Heart left ventricle (tissue), 13 donors: ENCODE data around the gene PALLD.

ENCODE experiments used
- POLR2A ChIP-seq, 2 donors: fragments of 450-650 bp; IDR thresholded peaks; one replicate each; pipeline ENCODE4 v1.6.1; 2017; ENCODE audit warnings: antibody characterized with exemption in 2 of 2, mild to moderate bottlenecking in 2 of 2, moderate library complexity in 2 of 2
- TF ChIP-seq, protein P1 (sequence below), 12 donors: fragments of 200-600 bp; sonication (generic) in 4 of 12; IDR thresholded peaks; one replicate each; pipeline versions ENCODE4 v1.5.0 to v1.8.0; 2018 to 2022; ENCODE audit warnings: antibody characterized with exemption in 12 of 12, mild to moderate bottlenecking in 5 of 12
- donor health status: ischemic (EF 13 %, LVEDD 7.1; RV severe dilation, severe dysfunction).
- donor health status: DM: no; HTN: yes; CAD: no.
- donor health status: DM: no; HTN: no; CAD: no.
- donor health status: ischemic (EF 25% LVEDD 6.9; RV normal size, moderate dysfunction).
- donor health status: ischemic (EF 25% LVEDD 5.7; RV mildly dilated, moderate dysfunction).
- donor health status: ischemic (EF 35%, LVEDD 5.7; RV mildly dilated, moderate dysfunction).
- donor health status: nonischemic (EF 11% LVEDD 7.7; RV severe dilation, severe dysfunction).
- donor health status: DM: yes; HTN: yes; CAD: no.
- donor health status: PGD.
- donor health status: ischemic (EF 29% LVEDD 5.4; RV normal size, mild dysfunction).
- donor health status: nonischemic (EF 23%, LVEDD 6.1; RV moderate dilation, normal function).

DNA sequence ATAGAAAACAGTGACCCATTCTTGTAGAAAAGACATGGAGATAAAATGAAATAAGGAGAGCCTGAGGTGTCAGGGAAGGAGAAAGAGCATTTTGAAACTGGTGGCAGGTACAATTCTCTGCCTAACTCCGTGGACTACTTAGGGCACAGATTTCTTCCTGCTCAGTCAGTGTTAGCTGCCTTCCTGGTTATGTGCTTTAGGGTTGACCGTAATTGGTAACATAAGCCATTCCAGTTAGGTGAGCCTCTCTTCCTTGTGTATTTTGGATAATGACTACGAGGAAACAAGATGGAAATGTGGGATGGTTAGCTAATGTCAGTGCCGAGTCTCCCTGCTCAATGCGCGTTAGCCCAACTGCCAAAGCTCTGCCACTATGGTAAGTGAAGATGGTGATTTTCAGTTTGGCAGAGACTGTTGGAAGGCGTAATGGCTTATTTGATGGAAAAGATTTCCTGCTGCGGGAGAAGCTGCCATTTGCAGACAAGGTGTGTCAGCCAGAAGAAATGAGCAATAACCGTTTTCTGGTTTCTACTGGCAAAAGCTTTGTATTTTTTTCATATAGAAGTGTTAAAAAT, 339.1 kb downstream of the PALLD start:
- TF ChIP-seq POLR2A (IDR thresholded peaks at IDR 0.05) = no peak
- TF ChIP-seq, protein P1, sequence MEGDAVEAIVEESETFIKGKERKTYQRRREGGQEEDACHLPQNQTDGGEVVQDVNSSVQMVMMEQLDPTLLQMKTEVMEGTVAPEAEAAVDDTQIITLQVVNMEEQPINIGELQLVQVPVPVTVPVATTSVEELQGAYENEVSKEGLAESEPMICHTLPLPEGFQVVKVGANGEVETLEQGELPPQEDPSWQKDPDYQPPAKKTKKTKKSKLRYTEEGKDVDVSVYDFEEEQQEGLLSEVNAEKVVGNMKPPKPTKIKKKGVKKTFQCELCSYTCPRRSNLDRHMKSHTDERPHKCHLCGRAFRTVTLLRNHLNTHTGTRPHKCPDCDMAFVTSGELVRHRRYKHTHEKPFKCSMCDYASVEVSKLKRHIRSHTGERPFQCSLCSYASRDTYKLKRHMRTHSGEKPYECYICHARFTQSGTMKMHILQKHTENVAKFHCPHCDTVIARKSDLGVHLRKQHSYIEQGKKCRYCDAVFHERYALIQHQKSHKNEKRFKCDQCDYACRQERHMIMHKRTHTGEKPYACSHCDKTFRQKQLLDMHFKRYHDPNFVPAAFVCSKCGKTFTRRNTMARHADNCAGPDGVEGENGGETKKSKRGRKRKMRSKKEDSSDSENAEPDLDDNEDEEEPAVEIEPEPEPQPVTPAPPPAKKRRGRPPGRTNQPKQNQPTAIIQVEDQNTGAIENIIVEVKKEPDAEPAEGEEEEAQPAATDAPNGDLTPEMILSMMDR (IDR thresholded peaks at IDR 0.05) = no peak
